Mucosa of rectum (tissue), 2 donors: ENCODE data around the gene ABCC1.

Experiments
- H3K27ac ChIP-seq, 2 donors: one replicate each; pipeline ENCODE4 v1.7.0; 2013; ENCODE audit warnings: inconsistent platforms in 2 of 2, low read depth in 2 of 2, low read length in 2 of 2
- H3K27me3 ChIP-seq, 2 donors: one replicate each; pipeline ENCODE4 v1.7.0; 2013; ENCODE audit warnings: low read length in 2 of 2; ENCODE audit not compliant: control insufficient read depth in 2 of 2, insufficient read depth in 2 of 2
- H3K36me3 ChIP-seq, 2 donors: one replicate each; pipeline ENCODE4 v1.7.0; 2013; ENCODE audit warnings: low read length in 2 of 2; ENCODE audit not compliant: control insufficient read depth in 2 of 2, insufficient read depth in 2 of 2
- H3K4me1 ChIP-seq, 2 donors: one replicate each; pipeline ENCODE4 v1.7.0; 2013; ENCODE audit warnings: low read length in 2 of 2, mild to moderate bottlenecking in 1 of 2; ENCODE audit not compliant: control insufficient read depth in 2 of 2, insufficient read depth in 2 of 2
- H3K4me3 ChIP-seq, 2 donors: one replicate each; pipeline ENCODE4 v1.7.0; 2013; ENCODE audit warnings: low read length in 2 of 2
- H3K9ac ChIP-seq, 2 donors: one replicate each; pipeline ENCODE4 v1.7.0; 2013; ENCODE audit warnings: low read length in 2 of 2, low read depth in 1 of 2, mild to moderate bottlenecking in 1 of 2
- H3K9me3 ChIP-seq, 2 donors: one replicate each; pipeline ENCODE4 v1.7.0; 2013; ENCODE audit warnings: low read length in 2 of 2; ENCODE audit not compliant: control insufficient read depth in 2 of 2
- donor health status: healthy.
- donor health status: Normal muscosa, but diverticular disease.

The ABCC1 gene

DNA sequence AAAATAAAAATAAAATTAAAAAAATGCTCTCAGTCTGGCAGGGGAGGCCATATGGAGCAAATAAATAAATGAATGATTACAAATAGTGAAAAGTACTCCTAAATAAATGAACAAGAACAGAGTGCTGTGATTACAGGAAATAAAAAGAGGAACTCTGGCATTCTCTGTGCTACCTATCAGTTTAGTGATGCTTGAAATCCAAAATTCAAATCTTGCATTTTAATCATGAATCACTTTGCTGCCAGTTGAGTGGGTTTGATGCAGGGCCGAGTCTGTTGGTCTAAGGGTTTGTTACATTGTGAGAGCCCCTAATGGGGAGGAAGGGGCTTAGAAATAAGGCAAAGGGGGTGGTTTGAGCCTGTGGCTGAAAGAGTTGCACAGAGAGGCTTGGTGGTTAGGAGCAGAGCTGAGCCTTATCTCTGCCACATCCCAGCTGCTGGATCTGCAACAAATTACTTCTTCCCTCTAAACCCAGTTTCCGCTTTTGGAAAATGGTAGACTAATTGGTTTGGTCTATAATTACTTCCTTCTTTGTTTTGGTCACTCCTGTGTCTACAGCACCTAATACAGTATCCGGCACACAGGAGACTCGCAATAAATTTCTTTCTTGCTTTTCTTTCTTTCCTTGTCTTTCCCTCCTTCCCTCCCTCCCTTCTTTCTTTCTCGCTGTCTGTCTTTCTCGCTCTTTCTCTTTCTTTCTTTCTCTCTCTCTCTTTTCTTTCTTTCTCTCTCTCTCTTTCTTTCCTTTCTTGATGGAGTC is 6.3 kb upstream of the ABCC1 start:
- no peaks in the 10 kb centered on the region for H3K36me3 ChIP-seq
- H3K9ac ChIP-seq: no peak overlapping the region
- H3K27me3 ChIP-seq: no peaks in the 10 kb centered on the region
- no peaks in the 10 kb centered on the region for H3K9me3 ChIP-seq
- peaks cover 0 to 6% of the 10 kb centered on the region in 2 donors for H3K4me1 ChIP-seq
- H3K27ac ChIP-seq: no peak overlapping the region
- H3K4me3 ChIP-seq: no peak overlapping the region

GRCh38 chr16:15946257-15947044 is 3.0 kb upstream of the ABCC1 start:
- no peaks in the 10 kb centered on the region for H3K9me3 ChIP-seq
- no peaks in the 10 kb centered on the region for H3K36me3 ChIP-seq
- H3K9ac ChIP-seq: no peak overlapping the region
- no peaks in the 10 kb centered on the region for H3K27me3 ChIP-seq
- no peak overlapping the region for H3K27ac ChIP-seq
- no peak overlapping the region for H3K4me3 ChIP-seq
- H3K4me1 ChIP-seq: peaks cover 11 to 22% of the 10 kb centered on the region in 2 donors

DNA sequence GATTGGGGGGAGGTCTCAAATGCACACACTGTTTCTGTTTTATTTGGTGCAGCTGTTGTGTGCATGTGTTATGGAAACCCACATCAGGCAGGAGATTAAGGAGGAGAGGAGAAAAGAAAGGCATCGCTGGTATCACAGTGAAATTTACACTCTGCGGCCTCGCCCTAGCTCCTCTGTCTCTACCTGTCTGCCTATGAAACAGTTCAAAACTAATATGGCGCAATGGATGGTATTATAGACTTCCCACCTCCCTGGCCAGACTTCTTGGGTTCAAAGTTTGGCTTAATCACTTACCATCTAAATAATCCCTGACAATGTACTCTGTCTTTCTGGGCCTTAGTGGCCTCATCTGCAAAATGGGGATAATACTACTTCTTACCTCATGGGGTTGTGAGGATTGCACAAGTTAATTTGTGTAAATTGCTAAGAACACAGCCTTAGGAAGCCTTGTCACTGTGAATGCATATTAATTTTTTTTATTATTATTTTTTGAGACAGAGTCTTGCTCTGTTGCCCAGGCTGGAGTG is 1.4 kb upstream of the ABCC1 start:
- Histone ChIP-seq H3K9me3 (no peaks in the 10 kb centered on the region), H3K9ac (no peak overlapping the region), H3K4me1 (peaks cover 15 to 22% of the 10 kb centered on the region in 2 donors), H3K27ac (peak overlapping the region in 1 of 2 donors; percentile 10), H3K36me3 (no peaks in the 10 kb centered on the region), H3K4me3 (no peak overlapping the region), H3K27me3 (no peaks in the 10 kb centered on the region)

DNA sequence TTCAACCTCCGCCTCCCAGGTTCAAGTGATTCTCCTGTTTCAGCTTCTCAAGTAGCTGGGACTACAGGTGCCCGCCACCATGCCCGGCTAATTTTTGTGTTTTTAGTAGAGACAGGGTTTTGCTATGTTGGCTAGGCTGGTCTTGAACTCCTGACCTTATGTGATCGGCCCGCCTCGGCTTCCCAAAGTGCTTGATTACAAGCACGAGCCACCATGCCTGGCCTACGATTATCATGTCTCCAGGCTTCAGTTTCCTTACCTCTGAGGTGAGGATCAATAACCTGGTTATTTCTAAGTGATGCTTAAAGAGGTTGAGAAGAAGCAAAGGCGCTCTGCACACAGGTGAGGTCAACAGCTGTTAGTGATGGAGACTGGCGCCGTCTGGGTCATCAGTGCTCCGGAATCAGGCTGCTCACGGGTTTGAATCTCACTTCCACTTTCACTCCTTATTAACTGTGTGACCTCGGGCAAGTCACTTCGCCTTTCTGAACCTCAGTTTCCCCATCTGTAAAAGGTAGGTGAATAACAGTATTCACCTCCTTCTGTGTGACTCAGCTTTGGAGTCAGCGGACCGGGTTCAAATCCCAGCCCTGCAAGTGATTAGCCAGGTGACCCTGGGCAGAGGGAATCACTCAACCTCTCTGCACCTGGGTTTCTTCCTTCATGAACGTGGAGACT is 745 bp upstream of the ABCC1 start:
- H3K4me1 ChIP-seq: peaks cover 15 to 22% of the 10 kb centered on the region in 2 donors
- H3K27ac ChIP-seq: peak overlapping the region; percentile 25 to 61
- no peaks in the 10 kb centered on the region for H3K36me3 ChIP-seq
- H3K9me3 ChIP-seq: no peaks in the 10 kb centered on the region
- peak overlapping the region; percentile 59 to 86 for H3K4me3 ChIP-seq
- H3K27me3 ChIP-seq: no peaks in the 10 kb centered on the region
- H3K9ac ChIP-seq: peak overlapping the region; percentile 71 to 91

GRCh38 chr16:15950161-15950854 is 892 bp downstream of the ABCC1 start:
- H3K4me1 ChIP-seq: peaks cover 15 to 22% of the 10 kb centered on the region in 2 donors
- peak overlapping the region; percentile 34 to 67 for H3K27ac ChIP-seq
- peak overlapping the region; percentile 61 to 88 for H3K9ac ChIP-seq
- H3K27me3 ChIP-seq: no peaks in the 10 kb centered on the region
- no peaks in the 10 kb centered on the region for H3K36me3 ChIP-seq
- peak overlapping the region; percentile 57 to 69 for H3K4me3 ChIP-seq
- no peaks in the 10 kb centered on the region for H3K9me3 ChIP-seq

GRCh38 chr16:15950869-15951268 is 1.5 kb downstream of the ABCC1 start:
- peak overlapping the region; percentile 48 to 88 for H3K9ac ChIP-seq
- H3K27me3 ChIP-seq: no peaks in the 10 kb centered on the region
- H3K36me3 ChIP-seq: no peaks in the 10 kb centered on the region
- H3K4me1 ChIP-seq: peaks cover 15 to 22% of the 10 kb centered on the region in 2 donors
- H3K9me3 ChIP-seq: no peaks in the 10 kb centered on the region
- no peak overlapping the region for H3K27ac ChIP-seq
- peak overlapping the region; percentile 57 to 69 for H3K4me3 ChIP-seq

GRCh38 chr16:15951852-15952251 is 2.4 kb downstream of the ABCC1 start:
- H3K27me3 ChIP-seq: no peaks in the 10 kb centered on the region
- no peaks in the 10 kb centered on the region for H3K36me3 ChIP-seq
- H3K9me3 ChIP-seq: no peaks in the 10 kb centered on the region
- no peak overlapping the region for H3K9ac ChIP-seq
- H3K4me1 ChIP-seq: peaks cover 15 to 18% of the 10 kb centered on the region in 2 donors
- no peak overlapping the region for H3K27ac ChIP-seq
- no peak overlapping the region for H3K4me3 ChIP-seq

DNA sequence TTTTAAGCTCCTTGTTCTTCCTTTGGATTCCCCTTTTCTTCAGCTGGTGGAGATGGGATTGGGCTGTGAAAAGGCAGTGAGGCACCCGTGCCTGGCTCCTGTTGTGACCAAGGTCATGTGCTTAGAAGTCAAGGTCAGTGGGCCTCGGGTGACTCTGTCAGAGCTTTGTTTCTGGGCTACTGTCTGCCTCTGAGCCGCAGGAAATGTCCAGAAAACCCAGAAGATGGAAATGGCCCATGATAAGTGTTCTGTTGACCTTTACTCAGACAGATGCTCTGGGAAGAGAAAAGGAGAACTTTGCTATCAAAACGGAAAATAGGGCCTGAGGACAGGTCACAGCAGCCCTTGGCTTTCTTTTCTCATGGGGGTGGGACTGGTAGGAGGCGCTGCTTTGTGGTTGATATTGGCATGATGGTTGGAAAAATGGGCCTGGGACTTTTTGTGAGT is 2.9 kb downstream of the ABCC1 start:
- H3K4me1 ChIP-seq: peaks cover 15 to 18% of the 10 kb centered on the region in 2 donors
- H3K27ac ChIP-seq: no peak overlapping the region
- no peaks in the 10 kb centered on the region for H3K36me3 ChIP-seq
- no peaks in the 10 kb centered on the region for H3K9me3 ChIP-seq
- no peak overlapping the region for H3K9ac ChIP-seq
- no peaks in the 10 kb centered on the region for H3K27me3 ChIP-seq
- H3K4me3 ChIP-seq: no peak overlapping the region

DNA sequence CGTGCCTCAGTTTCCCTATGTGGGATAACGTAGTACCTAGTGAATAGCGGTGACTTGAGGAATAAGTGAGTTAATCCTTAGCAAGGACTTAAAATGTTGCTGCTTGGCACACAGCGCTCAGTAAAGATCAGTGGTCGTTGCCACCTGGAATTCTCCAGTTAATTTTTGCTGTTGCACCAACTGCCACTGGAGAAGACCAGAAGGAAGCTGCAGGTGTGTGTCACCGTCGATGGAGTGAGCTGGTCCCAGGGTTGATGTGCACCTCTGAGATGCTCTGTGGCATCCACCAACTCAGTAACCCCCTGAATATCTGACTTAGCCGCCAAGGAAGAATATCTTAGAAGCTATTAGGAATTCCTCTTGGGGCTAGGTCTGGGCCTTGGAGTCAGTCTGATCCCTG is 4.1 kb downstream of the ABCC1 start:
- Histone ChIP-seq H3K9ac (no peak overlapping the region), H3K9me3 (no peaks in the 10 kb centered on the region), H3K27ac (no peak overlapping the region), H3K27me3 (no peaks in the 10 kb centered on the region), H3K4me3 (no peak overlapping the region), H3K36me3 (no peaks in the 10 kb centered on the region), H3K4me1 (peaks cover 15 to 16% of the 10 kb centered on the region in 2 donors)
